Stimulated activated CD8-positive, alpha-beta memory T cell treated with anti-CD3 and anti-CD28 coated beads, Interleukin-7, amount 100 ng/mL, for 4 hours (primary cell): Measurements from ENCODE around the gene MEF2A.

Experiments used
- DNase-seq, 2 donors: peaks; one replicate each; pipeline ENCODE4 v3.0.0-alpha.2; 2020; ENCODE audit warnings: low read depth in 2 of 2

The MEF2A gene

GRCh38 chr15:99564221-99565048 is 1.3 kb upstream of the MEF2A start:
- DNase-seq, result no peak

DNA sequence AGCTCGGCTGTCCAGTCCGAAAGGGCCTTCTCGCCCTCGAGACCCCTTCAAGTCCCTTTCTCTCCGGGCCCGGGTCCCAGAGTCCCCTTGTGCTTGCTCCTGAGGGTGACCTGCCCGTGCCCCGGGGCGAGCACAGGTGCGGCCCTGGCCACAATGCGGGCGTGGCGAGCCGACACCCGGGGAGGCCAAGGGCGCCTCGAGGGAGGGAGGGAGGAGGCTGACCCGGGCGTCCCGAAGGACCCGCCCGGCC is 810 bp upstream of the MEF2A start:
- DNase-seq, result no peak

DNA sequence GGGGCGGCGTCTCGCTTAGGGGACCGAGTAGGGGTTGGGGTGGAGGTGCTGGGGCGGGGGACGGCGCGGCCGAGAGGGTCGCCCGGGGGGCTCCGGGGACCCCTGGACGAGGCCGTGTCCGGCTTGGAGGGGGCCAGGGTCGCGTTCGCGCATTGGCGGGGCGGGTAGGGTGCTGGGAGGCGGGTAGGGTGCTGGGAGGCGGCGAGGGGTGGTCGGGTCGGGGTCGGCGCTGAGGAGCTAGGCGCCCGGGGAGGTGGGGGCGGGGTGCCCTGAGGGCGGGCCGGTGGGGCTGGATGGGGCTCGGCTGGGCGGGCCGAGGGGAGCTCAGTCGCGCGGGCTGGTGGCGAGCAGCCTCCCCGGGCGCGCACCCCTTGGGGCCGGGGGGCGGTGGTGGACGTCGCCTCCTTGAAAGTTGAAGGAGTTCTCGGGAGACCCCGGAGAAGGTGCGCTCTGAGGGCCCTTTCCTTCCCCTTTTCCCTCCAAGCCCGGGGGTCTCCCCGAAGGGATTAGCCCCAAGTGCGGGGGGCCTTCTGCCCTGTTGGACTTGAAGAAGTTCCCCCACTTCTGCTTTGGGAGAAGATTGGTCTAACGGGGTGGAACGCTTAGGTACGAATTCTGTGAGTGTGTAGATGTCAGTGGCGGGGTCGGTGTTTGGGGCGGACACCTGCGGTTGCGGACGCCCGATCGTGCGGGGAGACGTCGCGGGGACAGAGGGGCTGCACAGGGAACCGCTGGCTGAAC is 543 bp downstream of the MEF2A start:
- peak in 1 of 2 donors; percentile 13 for DNase-seq

DNA sequence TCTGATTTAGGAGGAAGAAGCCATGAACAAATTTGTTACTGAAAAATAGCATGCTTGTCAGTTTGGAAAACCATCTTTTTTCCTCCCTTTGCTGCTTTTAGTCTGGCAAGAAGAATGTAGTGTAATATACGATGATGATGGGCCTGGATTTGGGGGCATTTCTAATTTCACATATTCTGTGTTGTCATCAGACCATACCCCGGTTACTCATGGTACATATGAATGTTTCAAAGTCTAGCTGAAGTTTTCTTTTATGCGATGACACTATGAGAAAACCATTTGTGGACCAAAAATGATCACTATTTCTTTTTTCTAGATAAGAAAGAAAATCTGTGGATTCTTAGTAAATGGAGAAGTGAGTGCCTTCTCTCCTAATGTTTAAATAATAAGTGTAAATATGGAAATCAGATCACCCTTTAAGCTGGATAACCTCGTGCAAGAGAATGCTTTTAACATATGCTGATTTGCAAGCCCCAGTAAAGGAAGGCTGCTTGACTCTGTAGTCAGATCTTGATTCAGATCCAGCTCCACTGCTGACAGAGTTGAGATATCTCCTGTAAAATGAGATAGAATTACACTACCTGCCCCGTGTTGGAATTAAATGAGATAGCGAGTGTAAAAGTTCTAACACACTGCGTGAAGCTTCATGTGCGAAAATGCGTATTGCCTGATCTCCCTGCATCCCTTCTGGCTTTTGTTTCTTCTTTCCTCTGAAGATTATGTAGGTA is 3.0 kb downstream of the MEF2A start:
- DNase-seq, result no peak

DNA sequence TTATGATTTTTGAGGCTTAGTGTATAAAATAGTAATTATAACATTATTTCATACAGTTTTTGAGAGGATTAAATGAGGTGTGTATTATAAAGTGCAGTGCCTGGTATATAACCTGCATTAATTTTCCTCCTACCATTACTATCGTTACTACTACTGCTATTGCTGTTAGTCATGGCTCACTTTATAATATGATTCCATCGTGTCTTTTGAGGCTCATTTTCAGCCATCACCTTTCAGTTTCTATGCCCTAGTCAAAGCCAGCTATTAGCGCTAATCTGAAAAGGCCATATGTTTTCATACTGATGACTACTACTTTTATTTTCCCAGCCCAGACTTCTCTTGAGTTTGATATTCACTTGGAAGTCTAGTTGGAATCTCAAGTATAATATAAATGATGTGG is 5.5 kb downstream of the MEF2A start:
- DNase-seq, result no peak

DNA sequence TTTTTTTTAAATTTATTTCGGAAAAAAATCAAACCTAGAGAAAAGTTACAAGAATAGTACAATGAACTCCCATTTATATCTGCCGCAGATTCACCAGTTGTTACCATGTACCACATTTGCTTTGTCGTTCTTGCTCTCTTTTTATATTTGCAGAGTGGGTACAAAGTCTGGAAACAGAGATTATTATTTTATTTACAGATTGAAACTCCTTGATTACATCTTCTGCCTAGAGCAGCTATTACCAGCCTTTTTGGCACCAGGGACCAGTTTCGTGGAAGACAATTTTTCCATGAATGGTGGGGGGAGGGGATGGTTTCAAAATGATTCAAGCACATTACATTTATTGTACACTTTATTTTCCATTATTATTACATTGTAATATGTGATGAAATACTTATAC is 8.3 kb downstream of the MEF2A start:
- no peak for DNase-seq

- no peak for DNase-seq
Measured at GRCh38 chr15:99574502-99574901, 8.7 kb downstream of the MEF2A start.

DNA sequence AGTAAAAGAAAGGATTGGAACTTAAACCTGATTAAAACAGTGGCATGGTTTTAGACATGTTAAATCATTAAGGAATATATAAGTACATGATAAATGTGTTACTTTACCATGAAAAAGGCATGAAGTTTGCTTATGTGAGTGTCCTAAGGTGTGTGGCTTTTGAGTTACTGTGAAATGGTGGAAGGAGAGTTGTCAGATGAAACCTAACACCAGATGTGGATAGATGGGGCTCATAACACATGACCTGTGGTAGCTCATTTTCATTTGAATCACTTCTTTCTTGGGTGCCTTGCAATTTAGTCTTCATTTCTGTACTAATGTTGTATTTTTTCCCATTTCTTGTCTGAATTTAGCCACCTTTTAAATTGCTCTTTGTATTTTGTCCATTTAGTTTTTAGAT is 13.0 kb downstream of the MEF2A start:
- DNase-seq, result no peak

- no peak for DNase-seq
Measured at GRCh38 chr15:99580076-99580475, 14.3 kb downstream of the MEF2A start.

DNA sequence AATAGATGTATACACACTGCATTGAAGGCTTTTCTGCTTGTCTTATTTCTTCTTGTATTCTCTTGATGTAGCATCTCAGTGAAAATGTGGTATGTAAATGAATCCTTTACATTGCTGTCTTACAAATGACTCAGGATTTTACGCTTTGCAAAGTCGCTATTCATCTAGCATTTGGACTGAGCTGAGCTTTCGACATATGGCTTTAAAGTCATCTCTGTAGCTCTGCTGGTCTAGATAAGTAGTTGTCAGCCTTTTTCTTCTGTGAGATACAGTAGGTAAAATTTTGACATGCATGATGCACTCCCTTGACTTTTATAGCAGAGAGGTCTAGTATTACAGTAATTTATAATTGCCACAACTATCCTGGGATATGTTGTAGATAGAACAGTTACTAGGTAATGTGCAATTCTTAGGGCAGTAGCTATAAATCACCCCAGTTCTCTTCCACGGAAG is 16.8 kb downstream of the MEF2A start:
- DNase-seq, result no peak

GRCh38 chr15:99584081-99584600 is 18.4 kb downstream of the MEF2A start:
- DNase-seq, result no peak

DNA sequence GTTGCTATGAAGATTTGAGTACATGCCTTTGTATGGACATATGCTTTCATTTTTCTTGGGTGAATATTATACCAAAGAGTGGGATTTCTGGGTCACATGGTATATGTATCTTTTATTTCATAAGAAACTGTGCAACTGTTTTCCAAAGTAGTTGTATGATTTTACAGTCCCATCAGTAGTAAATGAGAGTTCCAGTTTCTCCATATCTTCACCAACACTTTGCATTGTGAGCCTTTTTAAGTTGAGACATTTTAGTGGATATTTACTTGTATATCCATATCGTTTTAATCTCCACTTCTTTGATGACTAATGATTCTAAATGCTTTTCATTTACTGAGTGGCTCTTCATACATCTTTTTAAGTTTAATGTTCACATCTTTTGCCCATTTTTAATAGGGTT is 20.3 kb downstream of the MEF2A start:
- no peak for DNase-seq

GRCh38 chr15:99589801-99590200 is 24.0 kb downstream of the MEF2A start:
- no peak for DNase-seq

GRCh38 chr15:99590913-99591646 is 25.3 kb downstream of the MEF2A start:
- DNase-seq, result no peak

DNA sequence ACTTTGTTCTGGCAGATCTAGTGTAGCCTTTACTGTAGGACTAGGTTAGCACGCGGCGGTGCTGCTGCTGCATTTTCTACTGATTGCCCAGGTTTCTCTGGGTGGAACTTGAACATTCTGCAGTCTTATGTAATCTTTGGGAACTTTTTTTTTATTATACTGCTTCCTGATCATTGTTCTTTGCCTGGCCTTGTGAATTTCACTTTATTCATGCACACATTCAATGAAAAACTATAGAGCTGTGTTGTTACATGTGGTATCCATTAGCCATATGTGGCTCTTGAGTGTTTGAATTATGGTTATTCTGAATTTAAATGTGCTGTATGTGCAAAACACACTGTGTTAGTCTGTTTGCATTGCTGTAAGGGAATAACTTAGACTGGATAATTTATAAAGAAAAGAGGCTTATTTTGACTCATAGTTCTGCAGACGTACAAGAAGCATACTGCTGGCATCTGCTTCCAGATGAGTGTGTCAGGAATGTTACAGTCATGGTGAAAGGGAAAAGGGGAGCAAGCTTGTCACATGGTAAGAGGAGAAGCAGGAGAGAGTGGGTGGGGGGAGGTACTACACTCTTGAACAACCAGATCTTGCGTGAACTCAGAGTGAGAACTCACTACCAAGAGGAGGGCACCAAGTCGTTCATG is 26.5 kb downstream of the MEF2A start:
- DNase-seq, result no peak

DNA sequence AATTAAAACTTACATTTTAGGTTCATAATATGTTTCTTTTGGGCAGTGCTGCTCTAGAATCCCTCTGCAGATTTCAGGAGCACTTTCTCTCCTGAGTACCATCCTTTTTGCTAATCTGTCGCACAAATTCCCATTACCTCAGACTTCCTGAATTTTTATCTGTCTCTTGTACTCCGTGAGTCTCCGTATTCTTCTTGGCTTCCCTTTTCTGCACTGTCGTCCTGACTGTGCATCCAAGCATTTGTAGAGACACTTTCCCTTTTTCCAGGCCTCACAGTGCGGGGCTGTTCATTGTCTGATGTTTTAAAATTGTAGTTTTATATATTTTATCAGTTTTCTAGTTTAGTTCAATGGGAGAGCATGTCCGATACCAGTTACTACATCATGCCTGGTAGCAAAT is 27.3 kb downstream of the MEF2A start:
- no peak for DNase-seq

- no peak for DNase-seq
Measured at GRCh38 chr15:99594916-99595315, 29.1 kb downstream of the MEF2A start.

DNA sequence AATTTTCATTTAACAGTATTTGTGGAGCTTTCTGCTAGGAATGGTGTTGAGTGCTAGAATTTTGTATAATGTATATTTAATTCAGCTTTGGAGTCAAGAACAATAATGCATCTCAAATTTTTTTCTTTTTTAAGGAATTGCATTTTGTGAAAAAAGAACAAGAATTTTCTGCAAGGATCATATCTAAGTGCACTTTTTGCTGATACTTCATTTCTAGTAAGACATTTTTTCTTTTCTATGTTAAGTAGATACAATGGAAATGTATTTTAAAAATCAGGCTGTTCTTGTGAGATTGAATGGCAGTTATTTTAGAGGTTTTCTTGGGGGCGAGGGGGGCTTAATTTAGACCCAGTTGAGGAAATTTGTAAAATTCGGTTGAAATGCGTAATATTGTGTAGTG is 32.5 kb downstream of the MEF2A start:
- no peak for DNase-seq

DNA sequence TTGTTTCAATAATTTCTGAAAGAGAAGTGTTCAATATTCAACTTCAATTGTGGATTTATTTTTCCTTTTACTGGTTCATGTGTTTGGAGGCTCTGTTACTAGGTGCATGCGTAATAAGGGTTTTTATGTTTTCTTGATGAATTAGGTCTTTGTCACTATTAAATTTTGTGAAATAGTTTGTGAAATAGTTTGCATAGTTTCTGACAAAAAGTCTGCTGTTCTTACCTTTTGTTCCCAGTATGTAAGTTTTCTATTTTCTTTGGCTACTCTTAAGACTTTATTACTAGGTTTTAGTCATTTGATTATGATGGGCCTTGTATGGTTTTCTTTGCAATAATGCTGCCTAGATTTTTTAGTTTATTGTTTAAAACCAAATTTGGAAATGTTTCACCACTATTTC is 38.0 kb downstream of the MEF2A start:
- no peak for DNase-seq

- no peak for DNase-seq
Measured at GRCh38 chr15:99604865-99605264, 39.1 kb downstream of the MEF2A start.

GRCh38 chr15:99605490-99605931 is 39.7 kb downstream of the MEF2A start:
- no peak for DNase-seq
